ENCODE results near the gene BLACAT1.

- no peak for TF ChIP-seq RFX5 (IDR thresholded peaks at IDR 0.05; ENCODE audit: low read depth, low read length)
- TF ChIP-seq POLR2AphosphoS5 (IDR thresholded peaks at IDR 0.05; ENCODE audit: control insufficient read depth, insufficient read depth, low read depth, low read length) = no peak
- TF ChIP-seq MAZ (CRISPR knock-in tag; conservative IDR thresholded peaks at IDR 0.05 in 1 of 2, IDR thresholded peaks at IDR 0.05 in 1 of 2) = peak; percentile 80 to 93; a peak in 3 of 4 replicates
- no peak for TF ChIP-seq ZNF830 (CRISPR knock-in tag; IDR thresholded peaks at IDR 0.05)
- TF ChIP-seq HCFC1 (IDR thresholded peaks at IDR 0.05; ENCODE audit: low read depth, low read length) = no peak
- no peak for TF ChIP-seq CHD2 (IDR thresholded peaks at IDR 0.05; ENCODE audit: low read depth, low read length)
- TF ChIP-seq TAL1 (IDR thresholded peaks at IDR 0.05) = no peak
- peak; percentile 18; the same call in 1 of the 2 replicates for TF ChIP-seq NKRF (IDR thresholded peaks at IDR 0.05; ENCODE audit: borderline replicate concordance)
- peak; percentile 92 to 100 (median 93) for TF ChIP-seq CTCF (IDR thresholded peaks at IDR 0.05 in 2 of 3, conservative IDR thresholded peaks at IDR 0.05 in 1 of 3; ENCODE audit: insufficient read depth in 2 of 3, low read depth in 1 of 3, low read length in 3 of 3)
- no peak for TF ChIP-seq TARDBP (IDR thresholded peaks at IDR 0.05)
- no peak for TF ChIP-seq KDM1A (IDR thresholded peaks at IDR 0.05)
- TF ChIP-seq ZC3H8 (IDR thresholded peaks at IDR 0.05) = no peak
- TF ChIP-seq UBTF (IDR thresholded peaks at IDR 0.05; ENCODE audit: borderline replicate concordance in 1 of 2, low read depth in 2 of 2, low read length in 2 of 2) = no peak
Observed at GRCh38 chr1:205430696-205431305, 25.0 kb downstream of the BLACAT1 start.
